OCI-LY3 (cell line): Measurements from ENCODE around the gene GUCA2B.

Source experiments
- EZH2phosphoT487 ChIP-seq: fragments of 200-600 bp; shearing (Covaris generic); IDR thresholded peaks from 2 replicates; pipeline ENCODE4 v1.6.1; 2018; ENCODE audit warnings: antibody characterized with exemption, mixed run types, low read depth
- TF ChIP-seq, protein P1 (sequence below): fragments of 200-600, 300-600 bp; sonication (generic); IDR thresholded peaks from 2 replicates; pipeline ENCODE4 v1.5.1; 2014; ENCODE audit warnings: antibody characterized with exemption, low read length, low read depth

DNA sequence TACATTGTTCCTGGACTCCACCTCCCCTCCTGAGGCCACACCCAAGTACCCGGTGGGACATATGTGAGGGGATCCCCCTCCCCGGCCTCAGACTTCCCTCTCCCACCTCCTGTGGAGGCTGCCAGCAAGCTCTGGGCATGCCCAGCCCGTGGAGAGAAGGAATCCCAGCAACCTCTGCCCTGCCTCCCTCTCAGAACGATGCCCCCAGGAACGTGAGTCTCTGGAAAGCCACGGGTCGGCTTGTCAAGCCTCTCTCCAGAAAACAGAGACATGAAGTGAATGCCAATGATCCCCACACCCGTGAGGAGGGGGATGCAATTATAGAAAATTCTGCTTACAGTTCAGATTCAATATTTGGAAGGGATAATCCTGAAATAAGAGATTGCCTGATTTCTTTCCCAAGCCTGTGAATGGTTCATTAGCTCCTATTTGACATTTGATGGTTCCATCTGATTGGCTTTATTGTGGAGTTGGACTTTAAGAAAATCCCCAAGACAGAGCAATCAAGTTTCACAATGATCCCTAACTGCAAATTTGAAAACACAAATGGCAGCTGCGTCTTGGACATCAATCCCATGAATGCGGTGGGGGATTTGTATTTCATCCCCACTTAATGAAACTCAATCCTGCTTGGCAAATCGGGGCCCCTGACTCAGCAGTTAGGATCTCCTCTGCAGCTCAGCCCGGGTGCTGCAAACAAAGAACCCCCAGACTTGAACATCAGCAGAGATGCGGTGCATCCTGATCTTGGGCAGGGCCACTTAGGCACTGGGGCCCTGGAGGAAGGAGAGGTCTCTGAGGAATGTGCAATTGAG lies 9.1 kb upstream of the GUCA2B start:
- TF ChIP-seq, protein P1, sequence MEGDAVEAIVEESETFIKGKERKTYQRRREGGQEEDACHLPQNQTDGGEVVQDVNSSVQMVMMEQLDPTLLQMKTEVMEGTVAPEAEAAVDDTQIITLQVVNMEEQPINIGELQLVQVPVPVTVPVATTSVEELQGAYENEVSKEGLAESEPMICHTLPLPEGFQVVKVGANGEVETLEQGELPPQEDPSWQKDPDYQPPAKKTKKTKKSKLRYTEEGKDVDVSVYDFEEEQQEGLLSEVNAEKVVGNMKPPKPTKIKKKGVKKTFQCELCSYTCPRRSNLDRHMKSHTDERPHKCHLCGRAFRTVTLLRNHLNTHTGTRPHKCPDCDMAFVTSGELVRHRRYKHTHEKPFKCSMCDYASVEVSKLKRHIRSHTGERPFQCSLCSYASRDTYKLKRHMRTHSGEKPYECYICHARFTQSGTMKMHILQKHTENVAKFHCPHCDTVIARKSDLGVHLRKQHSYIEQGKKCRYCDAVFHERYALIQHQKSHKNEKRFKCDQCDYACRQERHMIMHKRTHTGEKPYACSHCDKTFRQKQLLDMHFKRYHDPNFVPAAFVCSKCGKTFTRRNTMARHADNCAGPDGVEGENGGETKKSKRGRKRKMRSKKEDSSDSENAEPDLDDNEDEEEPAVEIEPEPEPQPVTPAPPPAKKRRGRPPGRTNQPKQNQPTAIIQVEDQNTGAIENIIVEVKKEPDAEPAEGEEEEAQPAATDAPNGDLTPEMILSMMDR: no peak
- no peak for TF ChIP-seq EZH2phosphoT487
